ENCODE results near the gene SLTM.
A peak's percentile ranks its signal among the peaks of the same experiment; 100 is the strongest.

The SLTM gene

GRCh38 chr15:58933281-58934113 lies at the start of gene SLTM:
TSS of gene SLTM (minus strand) at chr15:58933679. CDS start at chr15:58933565, 114 bp downstream.
- peak within 1 kb of the TSS; percentile 100 for H3K4me3 ChIP-seq (ENCODE audit: low read length)
- no peaks in the 10 kb centered on the region for H3K9me3 ChIP-seq (ENCODE audit: insufficient read depth, low read depth, low read length)
- peaks cover 7% of the 10 kb centered on the region; the same call in 1 of the 2 replicates for H3K4me1 ChIP-seq (ENCODE audit: insufficient read depth, low read length)
- peaks cover 20% of the 10 kb centered on the region for H3K36me3 ChIP-seq (ENCODE audit: insufficient read depth, low read depth, low read length)
- H3K9ac ChIP-seq (ENCODE audit: low read depth, low read length) = peak within 1 kb of the TSS; percentile 100
- no peaks in the 10 kb centered on the region for H3K27me3 ChIP-seq (ENCODE audit: insufficient read depth, low read length)
- H3K27ac ChIP-seq (ENCODE audit: low read length) = peak within 1 kb of the TSS; percentile 98

- H3K27ac ChIP-seq (ENCODE audit: low read length) = no peak overlapping the region
- H3K27me3 ChIP-seq (ENCODE audit: insufficient read depth, low read length) = no peaks in the 10 kb centered on the region
- H3K9me3 ChIP-seq (ENCODE audit: insufficient read depth, low read depth, low read length) = no peaks in the 10 kb centered on the region
- H3K36me3 ChIP-seq (ENCODE audit: insufficient read depth, low read depth, low read length) = no peaks in the 10 kb centered on the region
- H3K9ac ChIP-seq (ENCODE audit: low read depth, low read length) = no peak overlapping the region
- no peaks in the 10 kb centered on the region; the same call in 1 of the 2 replicates for H3K4me1 ChIP-seq (ENCODE audit: insufficient read depth, low read length)
- no peak overlapping the region for H3K4me3 ChIP-seq (ENCODE audit: low read length)
Measured at GRCh38 chr15:58983261-58983660, 49.8 kb upstream of the SLTM start.

GRCh38 chr15:58981808-58982475 lies 48.5 kb upstream of the SLTM start:
- H3K4me3 ChIP-seq (ENCODE audit: low read length) = no peak overlapping the region
- H3K27ac ChIP-seq (ENCODE audit: low read length) = no peak overlapping the region
- no peaks in the 10 kb centered on the region for H3K27me3 ChIP-seq (ENCODE audit: insufficient read depth, low read length)
- no peaks in the 10 kb centered on the region for H3K9me3 ChIP-seq (ENCODE audit: insufficient read depth, low read depth, low read length)
- H3K9ac ChIP-seq (ENCODE audit: low read depth, low read length) = no peak overlapping the region
- no peaks in the 10 kb centered on the region for H3K36me3 ChIP-seq (ENCODE audit: insufficient read depth, low read depth, low read length)
- no peaks in the 10 kb centered on the region for H3K4me1 ChIP-seq (ENCODE audit: insufficient read depth, low read length)

GRCh38 chr15:58980351-58980939 lies 47.0 kb upstream of the SLTM start:
- H3K36me3 ChIP-seq (ENCODE audit: insufficient read depth, low read depth, low read length) = no peaks in the 10 kb centered on the region
- no peaks in the 10 kb centered on the region for H3K9me3 ChIP-seq (ENCODE audit: insufficient read depth, low read depth, low read length)
- no peak overlapping the region for H3K27ac ChIP-seq (ENCODE audit: low read length)
- H3K4me1 ChIP-seq (ENCODE audit: insufficient read depth, low read length) = no peaks in the 10 kb centered on the region
- H3K27me3 ChIP-seq (ENCODE audit: insufficient read depth, low read length) = no peaks in the 10 kb centered on the region
- H3K4me3 ChIP-seq (ENCODE audit: low read length) = no peak overlapping the region
- H3K9ac ChIP-seq (ENCODE audit: low read depth, low read length) = no peak overlapping the region

GRCh38 chr15:58977887-58978286 lies 44.4 kb upstream of the SLTM start:
- Histone ChIP-seq H3K4me1 (ENCODE audit: insufficient read depth, low read length) (no peaks in the 10 kb centered on the region), H3K9ac (ENCODE audit: low read depth, low read length) (no peak overlapping the region), H3K4me3 (ENCODE audit: low read length) (no peak overlapping the region), H3K9me3 (ENCODE audit: insufficient read depth, low read depth, low read length) (no peaks in the 10 kb centered on the region), H3K27me3 (ENCODE audit: insufficient read depth, low read length) (no peaks in the 10 kb centered on the region), H3K27ac (ENCODE audit: low read length) (no peak overlapping the region), H3K36me3 (ENCODE audit: insufficient read depth, low read depth, low read length) (no peaks in the 10 kb centered on the region)

GRCh38 chr15:58967479-58967878 lies 34.0 kb upstream of the SLTM start:
- Histone ChIP-seq H3K27ac (ENCODE audit: low read length) (no peak overlapping the region), H3K27me3 (ENCODE audit: insufficient read depth, low read length) (no peaks in the 10 kb centered on the region), H3K4me1 (ENCODE audit: insufficient read depth, low read length) (no peaks in the 10 kb centered on the region), H3K9ac (ENCODE audit: low read depth, low read length) (no peak overlapping the region), H3K4me3 (ENCODE audit: low read length) (no peak overlapping the region), H3K9me3 (ENCODE audit: insufficient read depth, low read depth, low read length) (no peaks in the 10 kb centered on the region), H3K36me3 (ENCODE audit: insufficient read depth, low read depth, low read length) (no peaks in the 10 kb centered on the region)

GRCh38 chr15:58966698-58967097 lies 33.2 kb upstream of the SLTM start:
- H3K27ac ChIP-seq (ENCODE audit: low read length) = no peak overlapping the region
- no peaks in the 10 kb centered on the region for H3K4me1 ChIP-seq (ENCODE audit: insufficient read depth, low read length)
- no peaks in the 10 kb centered on the region for H3K36me3 ChIP-seq (ENCODE audit: insufficient read depth, low read depth, low read length)
- no peak overlapping the region for H3K4me3 ChIP-seq (ENCODE audit: low read length)
- no peak overlapping the region for H3K9ac ChIP-seq (ENCODE audit: low read depth, low read length)
- H3K27me3 ChIP-seq (ENCODE audit: insufficient read depth, low read length) = no peaks in the 10 kb centered on the region
- H3K9me3 ChIP-seq (ENCODE audit: insufficient read depth, low read depth, low read length) = no peaks in the 10 kb centered on the region

GRCh38 chr15:58962662-58963565 lies 29.4 kb upstream of the SLTM start:
- H3K9ac ChIP-seq (ENCODE audit: low read depth, low read length) = no peak overlapping the region
- H3K4me3 ChIP-seq (ENCODE audit: low read length) = no peak overlapping the region
- no peaks in the 10 kb centered on the region for H3K36me3 ChIP-seq (ENCODE audit: insufficient read depth, low read depth, low read length)
- no peak overlapping the region for H3K27ac ChIP-seq (ENCODE audit: low read length)
- H3K9me3 ChIP-seq (ENCODE audit: insufficient read depth, low read depth, low read length) = no peaks in the 10 kb centered on the region
- H3K27me3 ChIP-seq (ENCODE audit: insufficient read depth, low read length) = no peaks in the 10 kb centered on the region
- H3K4me1 ChIP-seq (ENCODE audit: insufficient read depth, low read length) = no peaks in the 10 kb centered on the region

- Histone ChIP-seq H3K9me3 (ENCODE audit: insufficient read depth, low read depth, low read length) (no peaks in the 10 kb centered on the region), H3K9ac (ENCODE audit: low read depth, low read length) (no peak overlapping the region), H3K27me3 (ENCODE audit: insufficient read depth, low read length) (no peaks in the 10 kb centered on the region), H3K4me3 (ENCODE audit: low read length) (no peak overlapping the region), H3K36me3 (ENCODE audit: insufficient read depth, low read depth, low read length) (no peaks in the 10 kb centered on the region), H3K4me1 (ENCODE audit: insufficient read depth, low read length) (no peaks in the 10 kb centered on the region), H3K27ac (ENCODE audit: low read length) (no peak overlapping the region)
Measured at GRCh38 chr15:58962136-58962535, 28.7 kb upstream of the SLTM start.

GRCh38 chr15:58958811-58959210 lies 25.3 kb upstream of the SLTM start:
- Histone ChIP-seq H3K4me1 (ENCODE audit: insufficient read depth, low read length) (no peaks in the 10 kb centered on the region), H3K9me3 (ENCODE audit: insufficient read depth, low read depth, low read length) (no peaks in the 10 kb centered on the region), H3K4me3 (ENCODE audit: low read length) (no peak overlapping the region), H3K36me3 (ENCODE audit: insufficient read depth, low read depth, low read length) (no peaks in the 10 kb centered on the region), H3K9ac (ENCODE audit: low read depth, low read length) (no peak overlapping the region), H3K27ac (ENCODE audit: low read length) (no peak overlapping the region), H3K27me3 (ENCODE audit: insufficient read depth, low read length) (no peaks in the 10 kb centered on the region)
